WI38 (cell line): Measurements from ENCODE around the gene HDAC8.
A peak's percentile ranks its signal among the peaks of the same experiment; 100 is the strongest.
"Not testable (repeated sequence)": the region's sequence is repeated elsewhere in the genome, so short reads cannot be mapped to it uniquely, and the experiment has no call there.

Source experiments
- H3K4me3 ChIP-seq: 2 replicates; pipeline ENCODE4 v1.5.1; 2011; ENCODE audit warnings: low read depth, mild to moderate bottlenecking, control low read depth, low read length
- TF ChIP-seq, protein P1 (sequence below): IDR thresholded peaks from 2 replicates; pipeline ENCODE4 v1.5.1; 2012; ENCODE audit warnings: low read depth, mild to moderate bottlenecking, control low read depth, low read length

HDAC8 gene

DNA sequence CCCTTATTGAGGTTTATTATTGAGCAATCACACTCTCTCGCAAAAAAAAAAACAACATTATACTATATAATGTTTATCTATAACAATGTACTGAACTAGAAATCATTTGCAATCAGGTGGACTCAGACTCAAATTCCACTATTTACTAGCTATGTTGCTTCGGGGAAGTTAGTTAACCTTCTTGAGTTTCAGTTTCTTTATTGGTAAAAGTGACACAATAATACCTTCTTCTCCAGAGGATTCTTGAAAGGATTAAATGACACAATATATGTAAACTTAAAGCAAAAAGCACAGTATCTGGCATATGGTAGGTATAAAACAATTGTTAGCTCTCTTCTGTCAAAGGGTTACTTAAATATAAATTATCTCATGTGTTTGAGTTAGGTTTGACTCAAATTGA lies 31.5 kb upstream of the HDAC8 start:
- H3K4me3 ChIP-seq, result no peak overlapping the region
- TF ChIP-seq, protein P1, sequence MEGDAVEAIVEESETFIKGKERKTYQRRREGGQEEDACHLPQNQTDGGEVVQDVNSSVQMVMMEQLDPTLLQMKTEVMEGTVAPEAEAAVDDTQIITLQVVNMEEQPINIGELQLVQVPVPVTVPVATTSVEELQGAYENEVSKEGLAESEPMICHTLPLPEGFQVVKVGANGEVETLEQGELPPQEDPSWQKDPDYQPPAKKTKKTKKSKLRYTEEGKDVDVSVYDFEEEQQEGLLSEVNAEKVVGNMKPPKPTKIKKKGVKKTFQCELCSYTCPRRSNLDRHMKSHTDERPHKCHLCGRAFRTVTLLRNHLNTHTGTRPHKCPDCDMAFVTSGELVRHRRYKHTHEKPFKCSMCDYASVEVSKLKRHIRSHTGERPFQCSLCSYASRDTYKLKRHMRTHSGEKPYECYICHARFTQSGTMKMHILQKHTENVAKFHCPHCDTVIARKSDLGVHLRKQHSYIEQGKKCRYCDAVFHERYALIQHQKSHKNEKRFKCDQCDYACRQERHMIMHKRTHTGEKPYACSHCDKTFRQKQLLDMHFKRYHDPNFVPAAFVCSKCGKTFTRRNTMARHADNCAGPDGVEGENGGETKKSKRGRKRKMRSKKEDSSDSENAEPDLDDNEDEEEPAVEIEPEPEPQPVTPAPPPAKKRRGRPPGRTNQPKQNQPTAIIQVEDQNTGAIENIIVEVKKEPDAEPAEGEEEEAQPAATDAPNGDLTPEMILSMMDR, result no peak

DNA sequence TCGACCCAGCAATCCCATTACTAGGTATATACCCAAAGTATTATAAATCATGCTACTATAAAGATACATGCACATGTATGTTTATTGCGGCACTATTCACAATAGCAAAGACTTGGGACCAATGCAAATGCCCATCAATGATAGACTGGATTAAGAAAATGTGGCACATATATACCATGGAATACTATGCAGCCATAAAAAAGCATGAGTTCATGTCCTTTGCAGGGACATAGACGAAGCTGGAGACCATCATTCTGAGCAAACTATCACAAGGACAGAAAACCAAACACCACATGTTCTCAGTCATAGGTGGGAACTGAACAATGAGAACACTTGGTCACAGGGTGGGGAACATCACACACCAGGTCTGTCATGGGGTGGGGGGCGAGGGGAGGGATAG lies 18.4 kb upstream of the HDAC8 start:
- H3K4me3 ChIP-seq, result not testable (repeated sequence)

DNA sequence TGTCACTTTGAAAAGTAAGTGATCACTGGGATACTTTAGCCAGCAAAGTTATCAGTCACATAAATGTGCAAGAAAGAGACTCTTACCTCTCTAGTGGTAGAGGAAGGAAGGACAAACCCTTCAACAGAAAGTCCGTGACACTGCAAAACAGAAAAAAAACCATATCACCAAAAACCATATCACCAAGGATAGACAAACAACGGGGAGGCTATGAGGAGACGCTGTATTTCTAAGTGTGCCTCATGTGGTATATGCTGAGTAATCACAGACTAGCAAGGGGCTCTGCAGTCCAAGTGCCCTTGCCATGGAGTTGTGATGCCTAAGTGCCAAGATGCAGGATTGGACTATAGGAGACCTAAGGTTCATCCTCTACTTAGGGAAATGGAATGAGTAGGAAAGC lies 11.5 kb upstream of the HDAC8 start:
- TF ChIP-seq, protein P1, result no peak

DNA sequence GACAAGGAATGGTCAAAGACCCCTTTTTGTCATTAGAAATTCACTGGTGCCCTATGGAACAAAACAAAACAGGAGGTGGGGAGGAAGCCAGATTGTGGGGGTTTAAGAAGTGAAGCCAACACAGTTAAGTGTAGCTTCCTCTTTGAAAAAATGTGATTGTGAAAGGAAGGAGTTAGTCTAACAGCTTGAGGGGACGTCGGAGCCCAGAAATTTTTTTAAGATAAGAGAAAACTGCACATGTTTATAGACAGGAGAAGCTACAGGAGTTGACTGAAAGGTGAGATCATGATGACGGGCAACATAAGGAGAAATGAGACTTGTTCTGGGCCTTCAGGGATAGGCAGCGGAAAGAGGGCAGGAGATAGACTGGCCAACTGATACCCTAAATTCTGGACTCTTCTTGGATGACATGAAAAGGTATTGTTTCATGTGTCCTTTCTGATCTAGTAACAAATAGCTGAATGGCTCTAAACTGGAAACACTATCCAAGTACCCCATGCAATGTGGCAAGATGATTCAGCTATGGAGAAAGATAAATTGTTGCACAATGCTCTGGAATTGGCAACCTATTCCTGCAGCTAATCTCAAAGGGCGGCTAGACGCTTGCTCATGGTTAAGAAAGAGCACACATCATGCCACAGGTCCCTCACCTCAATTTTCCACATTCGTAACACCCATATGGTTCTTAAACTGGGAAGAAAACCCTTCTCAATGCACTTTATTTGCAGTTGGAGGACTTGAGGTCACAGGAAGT lies 3.7 kb upstream of the HDAC8 start:
- TF ChIP-seq, protein P1, result no peak
- no peak overlapping the region for H3K4me3 ChIP-seq

More for the DNA sequence above, 11.5 kb upstream of the HDAC8 start:
- H3K4me3 ChIP-seq, result no peak overlapping the region

DNA sequence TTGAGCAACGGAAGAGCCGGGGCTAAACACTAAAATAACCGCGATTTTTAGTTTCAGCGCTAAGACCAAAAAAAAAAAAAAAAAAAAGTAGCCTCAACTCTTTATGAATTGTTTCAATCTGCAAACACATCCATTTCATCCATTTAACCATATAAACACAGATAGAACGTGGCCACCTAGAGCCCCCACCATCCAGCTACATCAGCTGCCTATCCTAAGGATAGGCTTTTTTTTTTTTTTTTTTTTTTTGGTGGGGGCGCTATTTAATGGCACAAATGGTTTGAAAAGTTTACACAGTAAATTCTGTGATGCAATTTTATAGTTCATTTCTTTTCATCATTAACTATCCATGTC lies 492 bp upstream of the HDAC8 start:
- TF ChIP-seq, protein P1, result no peak
- peak overlapping the region; percentile 65 for H3K4me3 ChIP-seq

DNA sequence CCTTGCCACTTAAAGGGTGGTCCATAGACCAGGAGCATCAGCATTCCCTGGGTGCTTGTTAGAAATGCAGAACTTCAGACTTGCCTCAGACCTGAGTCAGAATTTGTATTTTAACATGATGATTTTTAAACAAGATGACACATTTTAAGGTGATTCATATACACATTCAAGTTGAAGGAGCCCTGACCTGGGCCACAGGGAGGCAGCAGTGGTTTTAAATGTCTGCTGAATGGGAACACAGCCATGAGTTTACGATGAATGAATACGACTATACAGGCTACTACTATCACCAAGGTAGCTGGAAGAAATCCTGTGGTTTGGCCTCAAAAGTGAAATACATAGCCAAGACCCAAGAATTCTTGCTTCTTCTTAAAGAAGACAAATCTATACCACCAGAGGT lies 2.9 kb downstream of the HDAC8 start:
- TF ChIP-seq, protein P1, result no peak
- H3K4me3 ChIP-seq, result no peak overlapping the region

DNA sequence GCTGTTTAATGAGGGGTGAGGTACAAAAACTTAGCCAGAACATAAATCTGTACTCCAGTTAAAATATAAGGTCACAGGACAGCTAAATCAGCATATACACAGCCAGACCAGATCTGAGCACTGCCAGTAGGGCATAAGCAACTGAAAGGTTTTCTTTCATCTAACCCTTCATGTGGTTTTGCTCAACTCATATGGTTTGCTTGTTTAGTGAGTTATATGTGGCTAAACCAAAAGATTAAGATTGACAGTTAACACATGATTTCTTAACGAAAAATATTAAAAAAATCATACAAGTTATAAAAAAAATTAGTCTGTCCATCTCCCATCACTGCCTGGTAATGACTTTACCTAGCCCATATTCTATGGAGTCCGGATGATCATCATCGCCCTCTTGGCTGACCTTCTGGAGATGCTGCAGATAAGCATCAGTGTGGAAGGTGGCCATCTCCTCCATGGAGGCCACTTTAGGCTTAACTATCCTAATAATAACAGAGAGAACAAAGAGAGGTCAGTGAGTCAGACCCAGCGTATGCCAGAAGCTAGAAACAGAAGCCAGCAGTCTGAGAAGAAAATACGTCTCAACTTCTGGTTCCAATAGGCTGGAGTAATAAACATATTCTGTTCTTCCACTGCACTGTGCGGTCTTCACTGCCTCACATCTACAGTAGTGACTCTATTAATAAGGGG lies 4.1 kb downstream of the HDAC8 start:
- TF ChIP-seq, protein P1, result no peak
- no peak overlapping the region for H3K4me3 ChIP-seq
